Gastroesophageal sphincter (tissue), 4 donors: ENCODE measurements around the gene AAR2. TPM values are rescaled to one million over a fixed set of nuclear protein-coding genes. Genes with fewer than 3 reads are reported as not detected.
A peak's percentile ranks its signal among the peaks of the same experiment; 100 is the strongest.

Source experiments
- ATAC-seq: fragments of 150-250 bp; one replicate; pipeline ENCODE4 v1.9.1; 2016; ENCODE audit warnings: mild to moderate bottlenecking, moderate library complexity
- H3K27ac ChIP-seq, 4 donors: fragments of 200-600 bp; sonication (generic) in 3 of 4; 1 replicate in 3 of 4; 2 replicates in 1 of 4; pipeline ENCODE4 v1.5.1; 2016 to 2019
- H3K27me3 ChIP-seq: fragments of 200-600 bp; sonication (generic); one replicate; pipeline ENCODE4 v1.5.1; 2019
- H3K36me3 ChIP-seq, 2 donors: fragments of 200-600 bp; sonication (generic); one replicate each; pipeline ENCODE4 v1.5.1; 2019; ENCODE audit warnings: control low read depth in 1 of 2
- H3K4me1 ChIP-seq, 3 donors: fragments of 200-600 bp; sonication (generic); 1 replicate in 2 of 3; 2 replicates in 1 of 3; pipeline ENCODE4 v1.5.1; 2016 to 2019; ENCODE audit warnings: control low read depth in 2 of 3
- H3K4me3 ChIP-seq, 2 donors: fragments of 200-600 bp; sonication (generic); one replicate each; pipeline ENCODE4 v1.5.1; 2019; ENCODE audit warnings: mild to moderate bottlenecking in 1 of 2, moderate library complexity in 1 of 2
- H3K9me3 ChIP-seq, 3 donors: fragments of 200-600 bp; sonication (generic); one replicate each; pipeline ENCODE4 v1.5.1; 2017 to 2019; ENCODE audit warnings: control low read depth in 2 of 3
- EP300 ChIP-seq: sonication (generic); formaldehyde crosslinking; IDR thresholded peaks from one replicate; pipeline ENCODE4 v1.6.1; 2017; ENCODE audit warnings: antibody characterized with exemption, mild to moderate bottlenecking
- POLR2A ChIP-seq, 2 donors: fragments of 450-650 bp; IDR thresholded peaks; one replicate each; pipeline ENCODE4 v1.6.1; 2017; ENCODE audit warnings: antibody characterized with exemption in 2 of 2, mild to moderate bottlenecking in 2 of 2, moderate library complexity in 1 of 2
- POLR2AphosphoS5 ChIP-seq: sonication (generic); formaldehyde crosslinking; IDR thresholded peaks from one replicate; pipeline ENCODE4 v1.6.1; 2017; ENCODE audit warnings: antibody characterized with exemption
- WGBS, 2 donors: methylation state at CpG; one replicate each; pipeline ENCODE4 v1.1.5; 2018; ENCODE audit warnings: low coverage in 1 of 2; 5-methylcytosine and 5-hydroxymethylcytosine counted together
- total RNA-seq, 4 donors: library from RNA; depleted of rRNA; stranded (reverse); fragments of >200 nt; gene quantifications; one replicate each; pipeline ENCODE4 v1.1.0, GENCODE V29; 2016
- TF ChIP-seq, protein P1 (sequence below), 4 experiments: fragments of 200-600 bp in 2 of 4; fragments of 450-650 bp in 2 of 4; sonication (generic) in 1 of 4; IDR thresholded peaks; one replicate each; pipeline ENCODE4 v1.5.1; 2017 to 2019; ENCODE audit warnings: antibody characterized with exemption in 4 of 4, mild to moderate bottlenecking in 2 of 4, moderate library complexity in 2 of 4

The AAR2 gene
- total RNA-seq, 4 donors from 2014 or later = 37.4 to 48.5 (median 38.9) TPM

GRCh38 chr20:36208257-36208656, 28.0 kb upstream of the AAR2 start:
- Histone ChIP-seq H3K27me3 (no peaks in the 10 kb centered on the region), H3K4me3 (no peak overlapping the region), H3K9me3 (no peaks in the 10 kb centered on the region), H3K27ac (no peak overlapping the region), H3K36me3 (peaks cover 0 to 96% of the 10 kb centered on the region in 2 donors), H3K4me1 (peaks cover 0 to under 1% (median 0%) of the 10 kb centered on the region in 3 donors)
- 33 to 78% methylated on average over 1 to 2 of the region's 10 CpGs for WGBS, 2 donors
- no peak for ATAC-seq
- TF ChIP-seq EP300 (no peak), POLR2A (IDR thresholded peaks at IDR 0.05) (no peak), POLR2AphosphoS5 (no peak)
- TF ChIP-seq, protein P1, sequence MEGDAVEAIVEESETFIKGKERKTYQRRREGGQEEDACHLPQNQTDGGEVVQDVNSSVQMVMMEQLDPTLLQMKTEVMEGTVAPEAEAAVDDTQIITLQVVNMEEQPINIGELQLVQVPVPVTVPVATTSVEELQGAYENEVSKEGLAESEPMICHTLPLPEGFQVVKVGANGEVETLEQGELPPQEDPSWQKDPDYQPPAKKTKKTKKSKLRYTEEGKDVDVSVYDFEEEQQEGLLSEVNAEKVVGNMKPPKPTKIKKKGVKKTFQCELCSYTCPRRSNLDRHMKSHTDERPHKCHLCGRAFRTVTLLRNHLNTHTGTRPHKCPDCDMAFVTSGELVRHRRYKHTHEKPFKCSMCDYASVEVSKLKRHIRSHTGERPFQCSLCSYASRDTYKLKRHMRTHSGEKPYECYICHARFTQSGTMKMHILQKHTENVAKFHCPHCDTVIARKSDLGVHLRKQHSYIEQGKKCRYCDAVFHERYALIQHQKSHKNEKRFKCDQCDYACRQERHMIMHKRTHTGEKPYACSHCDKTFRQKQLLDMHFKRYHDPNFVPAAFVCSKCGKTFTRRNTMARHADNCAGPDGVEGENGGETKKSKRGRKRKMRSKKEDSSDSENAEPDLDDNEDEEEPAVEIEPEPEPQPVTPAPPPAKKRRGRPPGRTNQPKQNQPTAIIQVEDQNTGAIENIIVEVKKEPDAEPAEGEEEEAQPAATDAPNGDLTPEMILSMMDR (IDR thresholded peaks at IDR 0.05) = no peak

DNA sequence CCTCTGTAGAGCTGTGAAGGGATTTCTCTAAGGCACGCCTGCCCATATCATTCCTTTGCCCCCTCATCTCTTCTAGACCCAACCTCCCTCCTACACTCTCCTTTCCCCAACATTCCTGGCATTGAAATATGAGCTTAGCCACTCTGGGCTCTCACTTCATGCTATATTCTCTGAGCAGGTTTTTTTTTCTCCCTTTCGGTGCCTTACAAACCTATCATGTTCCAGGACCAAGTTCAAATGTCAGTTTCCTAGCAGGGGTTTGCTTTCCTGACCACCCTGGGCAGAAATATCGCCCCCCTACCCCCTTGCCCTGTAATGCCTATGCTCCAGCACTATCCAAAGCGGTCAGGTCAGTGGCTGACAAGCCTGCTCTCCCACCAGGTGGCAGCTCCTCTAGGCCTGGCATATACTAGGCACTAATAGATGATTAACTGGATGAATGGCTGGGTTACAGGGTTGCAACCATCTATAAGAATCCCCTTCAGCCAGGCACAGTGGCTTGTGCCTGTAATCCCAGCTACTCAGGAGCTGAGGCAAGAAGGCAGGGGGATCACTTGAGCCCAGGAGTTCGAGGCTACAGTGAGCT, 25.7 kb upstream of the AAR2 start:
- Histone ChIP-seq H3K27ac (no peak overlapping the region), H3K9me3 (no peaks in the 10 kb centered on the region), H3K27me3 (no peaks in the 10 kb centered on the region), H3K4me3 (no peak overlapping the region), H3K36me3 (peaks cover 0 to 93% of the 10 kb centered on the region in 2 donors), H3K4me1 (no peaks in the 10 kb centered on the region)
- TF ChIP-seq POLR2A (IDR thresholded peaks at IDR 0.05) (no peak), EP300 (no peak), POLR2AphosphoS5 (no peak)
- TF ChIP-seq, protein P1 (IDR thresholded peaks at IDR 0.05) = no peak
- no peak for ATAC-seq
- WGBS, 2 donors = 89 to 98% methylated on average over 3 to 4 of the region's 5 CpGs

- no peaks in the 10 kb centered on the region for H3K4me1 ChIP-seq
- 49 to 63% methylated on average over 2 of the region's 2 CpGs for WGBS, 2 donors
- H3K36me3 ChIP-seq = peaks cover 0 to 80% of the 10 kb centered on the region in 2 donors
- H3K4me3 ChIP-seq = no peak overlapping the region
- H3K27ac ChIP-seq = no peak overlapping the region
- H3K9me3 ChIP-seq = no peaks in the 10 kb centered on the region
- H3K27me3 ChIP-seq = no peaks in the 10 kb centered on the region
- TF ChIP-seq EP300 = no peak
- TF ChIP-seq POLR2A (IDR thresholded peaks at IDR 0.05) = no peak
- TF ChIP-seq, protein P1 (IDR thresholded peaks at IDR 0.05) = no peak
- no peak for TF ChIP-seq POLR2AphosphoS5
- ATAC-seq = no peak
Observed at GRCh38 chr20:36213362-36213761, 22.9 kb upstream of the AAR2 start.

DNA sequence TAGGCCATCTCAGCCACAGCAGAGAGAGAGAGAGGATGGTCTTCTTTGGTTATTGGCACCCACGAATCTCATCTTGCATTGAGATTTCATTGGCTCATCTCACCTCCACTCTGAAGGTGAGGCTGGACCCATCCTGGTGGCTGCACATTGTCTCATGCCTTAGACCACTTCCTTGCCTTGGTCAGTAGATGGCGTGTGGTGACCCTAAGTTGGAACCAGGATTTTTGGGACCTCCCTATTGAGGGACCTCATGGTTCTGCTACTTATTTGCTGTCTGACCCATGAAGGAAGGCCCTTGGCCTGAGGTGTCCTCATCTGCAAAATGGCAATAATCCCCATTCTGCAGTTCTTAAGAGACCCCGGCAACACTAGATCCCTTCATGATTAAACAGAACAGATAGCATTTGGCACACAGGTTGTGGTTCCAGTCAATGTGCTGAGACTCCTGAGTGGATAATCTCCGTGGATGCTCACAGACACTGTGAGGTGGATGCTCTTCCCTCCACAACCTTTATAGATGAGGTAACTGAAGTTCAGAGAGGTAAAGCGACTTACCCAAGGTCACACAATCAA, 21.5 kb upstream of the AAR2 start:
- no peak overlapping the region for H3K27ac ChIP-seq
- no peaks in the 10 kb centered on the region for H3K27me3 ChIP-seq
- TF ChIP-seq POLR2A (IDR thresholded peaks at IDR 0.05) (no peak), POLR2AphosphoS5 (no peak), EP300 (no peak)
- TF ChIP-seq, protein P1 (IDR thresholded peaks at IDR 0.05) = peak in 2 of 4 experiments; percentile 6 to 35
- H3K4me1 ChIP-seq = no peaks in the 10 kb centered on the region
- WGBS, 2 donors = 55 to 67% methylated on average over 3 to 4 of the region's 5 CpGs
- H3K36me3 ChIP-seq = peaks cover 0 to 80% of the 10 kb centered on the region in 2 donors
- H3K9me3 ChIP-seq = no peaks in the 10 kb centered on the region
- ATAC-seq = no peak
- H3K4me3 ChIP-seq = no peak overlapping the region

DNA sequence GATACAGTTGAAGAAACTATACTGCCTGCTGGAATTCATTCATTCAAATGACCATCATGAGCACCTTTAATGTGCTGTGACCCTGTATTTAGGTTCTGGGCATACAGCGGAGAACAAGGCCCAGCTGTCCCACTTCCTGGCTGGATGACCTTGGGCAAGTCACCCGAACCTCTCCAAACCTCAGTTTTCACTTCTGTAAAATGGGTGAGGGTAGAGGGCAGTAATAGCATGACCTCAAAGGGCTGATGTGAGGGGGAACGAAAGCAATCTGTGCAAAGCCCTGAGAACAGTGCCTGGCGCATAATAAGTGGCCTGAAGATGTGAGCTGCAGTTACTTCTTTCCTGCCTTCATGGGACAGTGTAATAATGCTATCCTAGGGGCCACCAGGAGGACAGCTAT, 20.5 kb upstream of the AAR2 start:
- H3K36me3 ChIP-seq = peaks cover 0 to 81% of the 10 kb centered on the region in 2 donors
- no peak for ATAC-seq
- no peak for TF ChIP-seq POLR2A (IDR thresholded peaks at IDR 0.05)
- TF ChIP-seq, protein P1 (IDR thresholded peaks at IDR 0.05) = no peak
- TF ChIP-seq EP300 = no peak
- no peaks in the 10 kb centered on the region for H3K9me3 ChIP-seq
- 90 to 93% methylated on average over 2 of the region's 4 CpGs for WGBS, 2 donors
- no peak overlapping the region for H3K27ac ChIP-seq
- H3K4me1 ChIP-seq = no peaks in the 10 kb centered on the region
- no peaks in the 10 kb centered on the region for H3K27me3 ChIP-seq
- no peak overlapping the region for H3K4me3 ChIP-seq
